NCI-H187 treated with DMSO at 0.1 percent for 48 hours (cell line): Measurements from ENCODE around the gene IP6K3.
A peak's percentile ranks its signal among the peaks of the same experiment; 100 is the strongest.

ENCODE experiments used
- DNase-seq: peaks from one replicate; lab custom pipeline; 2025; lab: John Stamatoyannopoulos, UW

IP6K3 gene

GRCh38 chr6:33746651-33747100 is at the start of gene IP6K3:
Gene IP6K3, minus strand, starts transcription at chr6:33746905. Its CDS starts 11,429 bp downstream, at chr6:33735476.
- DNase-seq: no peak

GRCh38 chr6:33794910-33795623 is 48.4 kb upstream of the IP6K3 start:
- DNase-seq: no peak

GRCh38 chr6:33792981-33793380 is 46.3 kb upstream of the IP6K3 start:
- DNase-seq: no peak

GRCh38 chr6:33791620-33792019 is 44.9 kb upstream of the IP6K3 start:
- DNase-seq: no peak

GRCh38 chr6:33790910-33791309 is 44.2 kb upstream of the IP6K3 start:
- DNase-seq: no peak

- no peak for DNase-seq
Observed at GRCh38 chr6:33790379-33790778, 43.7 kb upstream of the IP6K3 start.

GRCh38 chr6:33789550-33789895 is 42.8 kb upstream of the IP6K3 start:
- DNase-seq: no peak

- DNase-seq: peak; percentile 25
Observed at GRCh38 chr6:33788694-33789549, 42.2 kb upstream of the IP6K3 start, which contains the start of gene LEMD2. Gene LEMD2, minus strand, starts transcription at chr6:33789130. Its CDS starts 14 bp downstream, at chr6:33789116.

GRCh38 chr6:33787954-33788693 is 41.4 kb upstream of the IP6K3 start:
- DNase-seq: no peak

GRCh38 chr6:33787346-33787953 is 40.7 kb upstream of the IP6K3 start:
- no peak for DNase-seq

- DNase-seq: no peak
Observed at GRCh38 chr6:33786736-33787135, 40.0 kb upstream of the IP6K3 start.

GRCh38 chr6:33785778-33786177 is 39.1 kb upstream of the IP6K3 start:
- DNase-seq: no peak

GRCh38 chr6:33784787-33785186 is 38.1 kb upstream of the IP6K3 start:
- no peak for DNase-seq

- no peak for DNase-seq
Observed at GRCh38 chr6:33783781-33784520, 37.2 kb upstream of the IP6K3 start.

- DNase-seq: no peak
Observed at GRCh38 chr6:33782561-33782960, 35.9 kb upstream of the IP6K3 start.

- no peak for DNase-seq
Observed at GRCh38 chr6:33781131-33781975, 34.6 kb upstream of the IP6K3 start.

GRCh38 chr6:33779895-33780294 is 33.2 kb upstream of the IP6K3 start:
- DNase-seq: no peak

GRCh38 chr6:33779290-33779689 is 32.6 kb upstream of the IP6K3 start:
- DNase-seq: no peak

GRCh38 chr6:33778444-33779121 is 31.9 kb upstream of the IP6K3 start:
- DNase-seq: no peak
